ENCODE measurements around the gene ARRDC4. TPM values are rescaled to one million over a fixed set of nuclear protein-coding genes. Genes with fewer than 3 reads are reported as not detected.

Gene ARRDC4, protein sequence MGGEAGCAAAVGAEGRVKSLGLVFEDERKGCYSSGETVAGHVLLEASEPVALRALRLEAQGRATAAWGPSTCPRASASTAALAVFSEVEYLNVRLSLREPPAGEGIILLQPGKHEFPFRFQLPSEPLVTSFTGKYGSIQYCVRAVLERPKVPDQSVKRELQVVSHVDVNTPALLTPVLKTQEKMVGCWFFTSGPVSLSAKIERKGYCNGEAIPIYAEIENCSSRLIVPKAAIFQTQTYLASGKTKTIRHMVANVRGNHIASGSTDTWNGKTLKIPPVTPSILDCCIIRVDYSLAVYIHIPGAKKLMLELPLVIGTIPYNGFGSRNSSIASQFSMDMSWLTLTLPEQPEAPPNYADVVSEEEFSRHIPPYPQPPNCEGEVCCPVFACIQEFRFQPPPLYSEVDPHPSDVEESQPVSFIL
- total RNA-seq (19.2 TPM), polyA plus RNA-seq (ENCODE audit: insufficient read depth in 1 of 8, insufficient read length in 8 of 8, low replicate concordance in 1 of 8) (10 to 100 TPM; 12.2 to 23.7 (median 15.2) TPM)
- long read RNA-seq, donor 1 = 0 reads
- long read RNA-seq, donor 2 = 0 reads
- long read RNA-seq, donor 3, full-length matches to known transcripts = 8 of 8 reads
- long read RNA-seq, donor 3, partial matches to known transcripts = 0 of 8 reads
- long read RNA-seq, donor 3, other reads (novel, unspliced or antisense) = 0 of 8 reads
- long read RNA-seq, donor 4, full-length matches to known transcripts = 7 of 7 reads
- long read RNA-seq, donor 4, partial matches to known transcripts = 0 of 7 reads
- long read RNA-seq, donor 4, other reads (novel, unspliced or antisense) = 0 of 7 reads
- long read RNA-seq, donor 5, full-length matches to known transcripts = 4 of 4 reads
- long read RNA-seq, donor 5, partial matches to known transcripts = 0 of 4 reads
- long read RNA-seq, donor 5, other reads (novel, unspliced or antisense) = 0 of 4 reads
- long read RNA-seq, donor 6, full-length matches to known transcripts = 3 of 3 reads
- long read RNA-seq, donor 6, partial matches to known transcripts = 0 of 3 reads
- long read RNA-seq, donor 6, other reads (novel, unspliced or antisense) = 0 of 3 reads
- long read RNA-seq, donor 7, full-length matches to known transcripts = 2 of 2 reads
- long read RNA-seq, donor 7, partial matches to known transcripts = 0 of 2 reads
- long read RNA-seq, donor 7, other reads (novel, unspliced or antisense) = 0 of 2 reads
- long read RNA-seq, donor 8, full-length matches to known transcripts = 3 of 3 reads
- long read RNA-seq, donor 8, partial matches to known transcripts = 0 of 3 reads
- long read RNA-seq, donor 8, other reads (novel, unspliced or antisense) = 0 of 3 reads
- long read RNA-seq, donor 9, full-length matches to known transcripts = 7 of 7 reads
- long read RNA-seq, donor 9, partial matches to known transcripts = 0 of 7 reads
- long read RNA-seq, donor 9, other reads (novel, unspliced or antisense) = 0 of 7 reads
- long read RNA-seq, donor 10, full-length matches to known transcripts = 7 of 7 reads
- long read RNA-seq, donor 10, partial matches to known transcripts = 0 of 7 reads
- long read RNA-seq, donor 10, other reads (novel, unspliced or antisense) = 0 of 7 reads
- long read RNA-seq, donor 11, full-length matches to known transcripts = 3 of 3 reads
- long read RNA-seq, donor 11, partial matches to known transcripts = 0 of 3 reads
- long read RNA-seq, donor 11, other reads (novel, unspliced or antisense) = 0 of 3 reads

DNA sequence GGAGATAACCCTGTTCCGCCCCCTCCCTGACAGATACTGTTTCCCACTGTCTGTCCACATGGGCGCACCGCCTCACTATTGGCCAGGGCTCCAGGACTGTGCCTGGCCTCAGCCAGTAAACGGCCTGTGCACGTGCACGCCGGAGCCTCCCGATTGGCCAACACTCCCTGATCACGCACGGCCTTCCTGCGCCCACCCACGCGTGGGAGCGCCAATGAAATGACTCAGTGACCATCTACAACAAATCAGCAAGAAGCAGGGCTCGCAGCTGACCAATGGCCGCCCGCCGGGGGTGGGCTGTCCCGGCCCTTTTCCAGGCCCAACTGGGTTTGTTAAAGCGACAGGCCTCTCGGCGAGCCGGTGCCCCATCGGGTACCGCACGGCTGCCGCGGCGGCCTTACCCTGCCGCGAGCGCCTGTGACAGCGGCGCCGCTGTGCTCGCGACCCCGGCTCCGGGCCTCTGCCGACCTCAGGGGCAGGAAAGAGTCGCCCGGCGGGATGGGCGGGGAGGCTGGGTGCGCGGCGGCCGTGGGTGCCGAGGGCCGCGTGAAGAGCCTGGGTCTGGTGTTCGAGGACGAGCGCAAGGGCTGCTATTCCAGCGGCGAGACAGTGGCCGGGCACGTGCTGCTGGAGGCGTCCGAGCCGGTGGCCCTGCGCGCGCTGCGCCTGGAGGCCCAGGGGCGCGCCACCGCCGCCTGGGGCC lies at the start of gene ARRDC4:
Gene ARRDC4 (plus strand): TSS at position 340 of the 703 bp plus-strand sequence. CDS start 159 bp downstream, at position 499.
- peak within 1 kb of the TSS; percentile 67 for H3K27ac ChIP-seq (ENCODE audit: low read length)
- H3K4me3 ChIP-seq (ENCODE audit: low read length) = peak within 1 kb of the TSS; percentile 66
- no peaks in the 10 kb centered on the region for H3K36me3 ChIP-seq (ENCODE audit: control insufficient read depth, insufficient read depth, low read length)
- H3K4me1 ChIP-seq (ENCODE audit: control insufficient read depth, insufficient read depth, low read length) = peaks cover 12% of the 10 kb centered on the region
- H3K9me3 ChIP-seq (replicated peaks; ENCODE audit: control insufficient read depth, low read depth, low read length) = no peaks in the 10 kb centered on the region
- WGBS (ENCODE audit: insufficient coverage) = under 1% methylated on average over 68 of the region's 69 CpGs
- peak; percentile 100 for DNase-seq
- H3K27me3 ChIP-seq (ENCODE audit: control insufficient read depth, insufficient read depth, low read length) = no peaks in the 10 kb centered on the region

DNA sequence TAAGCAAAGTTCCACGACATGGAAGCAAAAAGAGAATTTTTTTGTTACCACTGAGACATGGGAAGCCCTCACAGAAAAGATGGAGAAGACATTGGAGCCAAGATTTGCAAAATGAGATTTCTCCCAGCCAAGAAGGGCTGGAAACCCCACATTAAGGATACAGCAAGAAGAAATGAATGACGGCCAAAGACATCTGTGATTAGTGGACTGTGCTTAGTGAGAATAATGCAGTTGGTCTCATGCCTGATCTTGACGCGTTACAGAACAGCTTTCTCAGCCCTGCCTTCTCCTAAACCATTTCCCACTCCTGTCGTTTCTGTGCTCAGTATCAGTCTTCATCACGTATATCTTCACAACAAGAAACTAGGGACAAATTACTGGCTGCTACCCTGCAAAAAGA lies 45.8 kb upstream of the ARRDC4 start:
- no peaks in the 10 kb centered on the region for H3K9me3 ChIP-seq (replicated peaks; ENCODE audit: control insufficient read depth, low read depth, low read length)
- peak; percentile 58 for DNase-seq
- WGBS (ENCODE audit: insufficient coverage) = no CpG with 5 or more reads among the region's 6 CpGs

DNA sequence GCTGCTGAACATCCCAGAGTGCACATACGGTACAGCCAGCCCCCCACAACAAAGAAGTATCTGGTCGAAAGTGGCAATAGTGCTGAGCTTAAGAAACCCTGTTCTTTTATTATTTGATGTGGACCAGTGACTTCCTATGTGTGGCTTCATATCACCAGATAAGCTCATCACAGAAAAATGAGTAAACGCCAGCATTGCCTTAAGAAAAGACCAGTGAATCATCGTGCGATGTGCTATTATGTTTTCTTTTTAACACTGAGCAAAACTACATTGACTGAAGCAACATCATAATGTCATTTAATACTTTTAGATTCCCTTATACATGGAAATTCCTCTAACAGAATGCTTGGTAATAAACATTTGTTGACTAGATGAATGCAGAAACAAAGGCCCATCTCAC lies 45.2 kb upstream of the ARRDC4 start:
- no peak overlapping the region for H3K27ac ChIP-seq (ENCODE audit: low read length)
- WGBS (ENCODE audit: insufficient coverage) = no CpG with 5 or more reads among the region's 5 CpGs
- H3K4me1 ChIP-seq (ENCODE audit: control insufficient read depth, insufficient read depth, low read length) = no peaks in the 10 kb centered on the region
- no peak for DNase-seq
- H3K4me3 ChIP-seq (ENCODE audit: low read length) = no peak overlapping the region
- no peaks in the 10 kb centered on the region for H3K9me3 ChIP-seq (replicated peaks; ENCODE audit: control insufficient read depth, low read depth, low read length)
- H3K27me3 ChIP-seq (ENCODE audit: control insufficient read depth, insufficient read depth, low read length) = peaks cover 2% of the 10 kb centered on the region
- no peaks in the 10 kb centered on the region for H3K36me3 ChIP-seq (ENCODE audit: control insufficient read depth, insufficient read depth, low read length)

More for the DNA sequence above, 45.8 kb upstream of the ARRDC4 start:
- Histone ChIP-seq H3K36me3 (ENCODE audit: control insufficient read depth, insufficient read depth, low read length) (no peaks in the 10 kb centered on the region), H3K4me1 (ENCODE audit: control insufficient read depth, insufficient read depth, low read length) (no peaks in the 10 kb centered on the region), H3K27me3 (ENCODE audit: control insufficient read depth, insufficient read depth, low read length) (peaks cover 2% of the 10 kb centered on the region), H3K4me3 (ENCODE audit: low read length) (no peak overlapping the region), H3K27ac (ENCODE audit: low read length) (no peak overlapping the region)

DNA sequence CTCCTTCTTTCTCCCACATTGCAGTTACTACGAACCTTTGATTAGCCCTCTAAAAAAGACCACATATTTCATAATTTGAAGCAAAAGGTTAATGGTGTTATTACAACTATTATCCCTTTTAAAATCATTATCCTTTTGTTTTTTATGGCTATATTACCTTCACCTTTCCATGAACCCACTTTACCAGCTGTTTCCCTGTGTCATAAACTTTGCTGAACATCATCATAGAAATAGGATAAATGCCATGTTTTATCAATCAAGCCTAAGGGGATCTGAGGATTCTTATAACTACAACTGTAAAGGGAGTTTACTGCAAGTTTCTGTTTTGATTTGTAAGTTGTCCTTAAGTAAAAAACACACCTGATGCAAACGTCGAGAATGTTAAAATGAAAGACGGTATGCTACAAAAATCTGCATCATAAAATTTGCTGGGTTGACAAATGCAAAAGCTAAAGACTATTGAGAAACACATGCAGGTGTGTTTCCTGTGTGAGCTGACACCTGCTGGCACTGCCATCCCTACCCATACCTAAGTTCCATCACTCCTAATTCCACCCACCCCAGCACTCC lies 39.1 kb upstream of the ARRDC4 start:
- Histone ChIP-seq H3K36me3 (ENCODE audit: control insufficient read depth, insufficient read depth, low read length) (no peaks in the 10 kb centered on the region), H3K27me3 (ENCODE audit: control insufficient read depth, insufficient read depth, low read length) (no peaks in the 10 kb centered on the region), H3K9me3 (replicated peaks; ENCODE audit: control insufficient read depth, low read depth, low read length) (peaks cover 4% of the 10 kb centered on the region), H3K4me1 (ENCODE audit: control insufficient read depth, insufficient read depth, low read length) (no peaks in the 10 kb centered on the region), H3K4me3 (ENCODE audit: low read length) (no peak overlapping the region), H3K27ac (ENCODE audit: low read length) (no peak overlapping the region)
- no CpG with 5 or more reads among the region's 4 CpGs for WGBS (ENCODE audit: insufficient coverage)
- DNase-seq = no peak

DNA sequence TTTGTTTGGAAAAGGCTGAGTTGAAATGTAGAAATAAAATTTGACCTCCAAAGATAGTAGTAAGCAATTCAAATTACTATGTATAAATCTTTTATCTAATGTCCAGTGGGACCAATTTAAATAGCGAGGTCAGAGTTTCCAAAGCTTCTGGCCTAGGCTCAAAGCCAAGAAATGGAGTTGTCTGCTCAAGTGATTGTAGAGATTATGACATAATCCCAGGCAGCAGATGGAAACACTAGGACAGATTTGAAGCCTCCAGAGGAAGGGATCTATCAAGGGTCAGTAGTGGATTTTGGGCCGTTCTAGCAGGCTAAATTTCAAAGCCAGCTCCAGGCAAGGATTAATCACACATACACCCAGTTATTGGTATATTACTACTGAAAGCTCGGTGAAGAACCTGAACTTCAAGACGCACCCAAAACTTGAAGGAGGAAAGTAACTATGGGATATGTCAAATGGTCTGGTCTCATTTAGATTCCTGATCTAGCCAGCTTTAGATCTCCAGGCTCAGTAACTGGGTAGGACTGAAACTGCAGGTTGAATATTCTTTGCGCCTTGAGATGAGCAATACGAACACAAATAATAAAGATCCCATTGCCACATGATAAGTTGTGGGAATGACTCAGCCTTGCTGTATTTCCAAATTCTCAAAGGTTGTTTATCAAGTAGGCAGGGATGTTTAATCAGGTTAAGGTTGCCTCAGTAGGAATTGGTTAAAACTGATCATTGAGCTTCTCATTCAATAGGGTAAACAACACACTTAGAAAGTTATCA lies 30.9 kb upstream of the ARRDC4 start:
- Histone ChIP-seq H3K27ac (ENCODE audit: low read length) (no peak overlapping the region), H3K4me1 (ENCODE audit: control insufficient read depth, insufficient read depth, low read length) (no peaks in the 10 kb centered on the region), H3K9me3 (replicated peaks; ENCODE audit: control insufficient read depth, low read depth, low read length) (peaks cover 9% of the 10 kb centered on the region), H3K27me3 (ENCODE audit: control insufficient read depth, insufficient read depth, low read length) (no peaks in the 10 kb centered on the region), H3K4me3 (ENCODE audit: low read length) (no peak overlapping the region), H3K36me3 (ENCODE audit: control insufficient read depth, insufficient read depth, low read length) (no peaks in the 10 kb centered on the region)
- no CpG with 5 or more reads among the region's 6 CpGs for WGBS (ENCODE audit: insufficient coverage)
- DNase-seq = peak; percentile 68

DNA sequence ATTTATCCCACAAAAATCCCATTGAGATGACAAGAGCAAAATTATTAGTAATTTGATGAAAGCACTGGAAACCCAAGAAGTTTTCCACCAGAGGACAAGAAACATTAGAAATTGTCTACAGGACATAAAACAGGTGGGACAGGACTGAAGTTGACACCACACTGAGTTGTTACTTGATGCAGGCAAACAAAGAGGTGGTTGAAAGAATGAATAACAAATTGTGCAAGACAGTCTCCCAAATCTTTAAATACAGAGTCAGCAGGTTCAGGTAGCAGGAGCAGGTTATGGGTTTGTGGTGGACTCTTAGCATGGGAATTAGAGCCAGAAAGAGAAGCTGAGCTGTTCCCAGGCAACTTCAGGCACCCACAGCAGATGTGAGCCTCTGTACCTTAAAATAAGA lies 30.3 kb upstream of the ARRDC4 start:
- no peak for DNase-seq
- no peak overlapping the region for H3K27ac ChIP-seq (ENCODE audit: low read length)

DNA sequence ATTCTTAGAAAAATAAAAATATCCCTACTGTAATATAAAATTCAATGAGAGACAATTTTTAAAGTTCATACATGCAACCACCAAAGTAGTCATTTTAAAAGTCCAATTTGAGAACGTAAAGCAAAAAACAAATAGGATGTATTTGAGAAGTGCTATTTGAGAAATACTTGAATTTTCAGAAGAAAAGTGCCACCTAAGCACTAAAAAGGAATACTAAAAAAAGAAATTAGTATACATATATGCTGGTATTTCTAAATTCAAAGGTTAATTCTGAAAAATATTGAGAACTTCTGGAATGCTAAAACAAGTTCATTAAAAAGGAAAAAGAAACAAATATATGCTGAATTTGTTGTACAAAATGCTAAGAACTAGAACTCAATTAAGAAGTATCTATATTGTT lies 29.2 kb upstream of the ARRDC4 start:
- Histone ChIP-seq H3K9me3 (replicated peaks; ENCODE audit: control insufficient read depth, low read depth, low read length) (peaks cover 9% of the 10 kb centered on the region), H3K4me3 (ENCODE audit: low read length) (no peak overlapping the region), H3K4me1 (ENCODE audit: control insufficient read depth, insufficient read depth, low read length) (no peaks in the 10 kb centered on the region), H3K36me3 (ENCODE audit: control insufficient read depth, insufficient read depth, low read length) (no peaks in the 10 kb centered on the region), H3K27me3 (ENCODE audit: control insufficient read depth, insufficient read depth, low read length) (no peaks in the 10 kb centered on the region), H3K27ac (ENCODE audit: low read length) (no peak overlapping the region)
- no peak for DNase-seq
- no CpG with 5 or more reads among the region's 1 CpG for WGBS (ENCODE audit: insufficient coverage)

More for the DNA sequence above, 30.3 kb upstream of the ARRDC4 start:
- Histone ChIP-seq H3K4me3 (ENCODE audit: low read length) (no peak overlapping the region), H3K36me3 (ENCODE audit: control insufficient read depth, insufficient read depth, low read length) (no peaks in the 10 kb centered on the region), H3K4me1 (ENCODE audit: control insufficient read depth, insufficient read depth, low read length) (no peaks in the 10 kb centered on the region), H3K9me3 (replicated peaks; ENCODE audit: control insufficient read depth, low read depth, low read length) (peaks cover 9% of the 10 kb centered on the region), H3K27me3 (ENCODE audit: control insufficient read depth, insufficient read depth, low read length) (no peaks in the 10 kb centered on the region)

DNA sequence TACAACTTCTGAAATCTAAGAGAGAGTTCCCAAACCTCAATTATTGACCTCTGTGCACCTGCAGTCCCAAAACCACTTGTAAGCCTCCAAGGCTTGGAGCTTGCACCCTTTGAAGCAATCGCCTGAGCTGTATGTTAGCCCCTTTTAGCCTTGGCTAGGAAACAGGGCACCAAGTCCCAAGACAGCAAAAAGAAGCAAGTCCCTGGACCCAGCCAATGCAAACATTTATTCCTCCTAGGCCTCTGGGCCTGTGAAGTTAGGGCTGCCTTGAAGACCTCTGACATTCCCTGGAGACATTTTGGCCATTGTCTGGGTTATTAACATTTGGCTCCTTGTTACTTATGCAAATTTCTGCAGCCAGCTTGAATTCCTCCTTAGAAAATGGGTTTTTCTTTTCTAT lies 26.9 kb upstream of the ARRDC4 start:
- Histone ChIP-seq H3K4me1 (ENCODE audit: control insufficient read depth, insufficient read depth, low read length) (no peaks in the 10 kb centered on the region), H3K36me3 (ENCODE audit: control insufficient read depth, insufficient read depth, low read length) (no peaks in the 10 kb centered on the region), H3K27ac (ENCODE audit: low read length) (no peak overlapping the region), H3K9me3 (replicated peaks; ENCODE audit: control insufficient read depth, low read depth, low read length) (peaks cover 9% of the 10 kb centered on the region), H3K4me3 (ENCODE audit: low read length) (no peak overlapping the region), H3K27me3 (ENCODE audit: control insufficient read depth, insufficient read depth, low read length) (no peaks in the 10 kb centered on the region)
- no peak for DNase-seq
- no CpG with 5 or more reads among the region's 1 CpG for WGBS (ENCODE audit: insufficient coverage)

Data from muscle of leg (tissue), 16 donors.